Stimulated activated CD4-positive, alpha-beta T cell treated with anti-CD3 and anti-CD28 coated beads, TNF-alpha, amount 100 ng/mL, for 1 hour (primary cell): ENCODE data around the gene ZNF710.
A peak's percentile ranks its signal among the peaks of the same experiment; 100 is the strongest.

Experiments used
- DNase-seq, 3 donors: peaks; one replicate each; pipeline ENCODE4 v3.0.0-alpha.2; 2020; ENCODE audit warnings: low read depth in 3 of 3, low spot score in 1 of 3

ZNF710 gene

GRCh38 chr15:89991312-89991711 lies 9.8 kb upstream of the ZNF710 start:
- no peak for DNase-seq

- no peak for DNase-seq
These were observed 7.8 kb upstream of the ZNF710 start for GRCh38 chr15:89993349-89993748.

- no peak for DNase-seq
These were observed 4.0 kb upstream of the ZNF710 start for GRCh38 chr15:89997079-89997478.

GRCh38 chr15:89998141-89998661 lies 2.9 kb upstream of the ZNF710 start:
- no peak for DNase-seq

- no peak for DNase-seq
These were observed 2.0 kb upstream of the ZNF710 start for GRCh38 chr15:89998923-89999675.

- DNase-seq: no peak
These were observed 1.4 kb upstream of the ZNF710 start for GRCh38 chr15:89999676-90000185.

- DNase-seq: no peak
These were observed 730 bp upstream of the ZNF710 start for GRCh38 chr15:90000186-90001001.

GRCh38 chr15:90001683-90002427 lies 731 bp downstream of the ZNF710 start:
- peak; percentile 8 to 60 (median 26) for DNase-seq

GRCh38 chr15:90002428-90002844 lies 1.3 kb downstream of the ZNF710 start:
- no peak for DNase-seq

- no peak for DNase-seq
These were observed 2.6 kb downstream of the ZNF710 start for GRCh38 chr15:90003736-90004135.

GRCh38 chr15:90004252-90004651 lies 3.1 kb downstream of the ZNF710 start:
- DNase-seq: no peak

GRCh38 chr15:90004671-90005070 lies 3.5 kb downstream of the ZNF710 start:
- DNase-seq: no peak

- DNase-seq: no peak
These were observed 5.3 kb downstream of the ZNF710 start for GRCh38 chr15:90006217-90007075.

GRCh38 chr15:90007076-90007460 lies 5.9 kb downstream of the ZNF710 start:
- DNase-seq: no peak

- no peak for DNase-seq
These were observed 7.5 kb downstream of the ZNF710 start for GRCh38 chr15:90008607-90009006.

GRCh38 chr15:90009301-90010022 lies 8.3 kb downstream of the ZNF710 start:
- no peak for DNase-seq

GRCh38 chr15:90011705-90012104 lies 10.6 kb downstream of the ZNF710 start:
- no peak for DNase-seq

- DNase-seq: no peak
These were observed 12.4 kb downstream of the ZNF710 start for GRCh38 chr15:90013503-90013937.

GRCh38 chr15:90015294-90015693 lies 14.2 kb downstream of the ZNF710 start:
- no peak for DNase-seq

- no peak for DNase-seq
These were observed 14.6 kb downstream of the ZNF710 start for GRCh38 chr15:90015749-90016148.
